Measurements from ENCODE around the gene WRNIP1. TPM values are rescaled to one million over a fixed set of nuclear protein-coding genes. Genes with fewer than 3 reads are reported as not detected.

Gene WRNIP1
- total and polyA plus RNA-seq, 9 of the 15 experiments (the other 6 are each of a cell fraction or from before 2014, with no cell fraction given) = 13.2 to 63.6 (median 48.6) TPM

GRCh38 chr6:2812695-2813094 is 47.5 kb downstream of the WRNIP1 start:
- CTCF ChIA-PET (ENCODE audit: low intra/inter-chr PET ratio) = no interaction called here
- TF ChIP-seq TAF1 (IDR thresholded peaks at IDR 0.05; ENCODE audit: control insufficient read depth, extremely low read depth, insufficient read depth, low read length, severe bottlenecking) (no peak), PCBP2 (IDR thresholded peaks at IDR 0.05; ENCODE audit: low read depth, low read length, poor library complexity, severe bottlenecking) (peak; percentile 36)
- Histone ChIP-seq H3K4me1 (replicated peaks in 1 of 2; ENCODE audit: control insufficient read depth in 2 of 2, insufficient read depth in 2 of 2, low read length in 2 of 2) (no peaks in the 10 kb centered on the region; a peak in 1 of 5 replicates), H3K27ac (ENCODE audit: extremely low read depth, low read depth, low read length) (no peak overlapping the region), H3K4me3 (no peak overlapping the region), H3K9ac (ENCODE audit: insufficient read depth in 1 of 2, low read depth in 2 of 2, low read length in 2 of 2) (no peak overlapping the region), H3K4me2 (ENCODE audit: insufficient read depth, low read length) (no peak overlapping the region), H3K9me3 (replicated peaks; ENCODE audit: control insufficient read depth, insufficient read depth, low read depth, low read length) (peaks cover 7% of the 10 kb centered on the region), H4K20me1 (replicated peaks; ENCODE audit: control insufficient read depth, insufficient read depth, low read length) (no peaks in the 10 kb centered on the region), H2AFZ (ENCODE audit: low read depth, low read length) (no peak overlapping the region), H3K27me3 (ENCODE audit: control insufficient read depth in 2 of 2, insufficient read depth in 2 of 2, low read length in 2 of 2) (no peaks in the 10 kb centered on the region), H3K36me3 (ENCODE audit: control insufficient read depth, insufficient read depth, low read length) (no peaks in the 10 kb centered on the region), H3K9me1 (ENCODE audit: control insufficient read depth, insufficient read depth, low read length) (no peaks in the 10 kb centered on the region), H3K79me2 (ENCODE audit: control insufficient read depth, insufficient read depth, low read length) (no peaks in the 10 kb centered on the region)
- ATAC-seq (no peak), FAIRE-seq (no peak), DNase-seq (ENCODE audit: extremely low read depth in 1 of 4, low spot score in 3 of 4) (no peak)
- POLR2A ChIA-PET = no interaction called here
- intact Hi-C loops (cut with micrococcal nuclease) (no loop called here), in situ Hi-C loops (cut with MboI) (no loop called here)
- BruUV-seq (replicated peaks) = no TSS peak
- 48% methylated on average over 3 of the region's 3 CpGs for WGBS (ENCODE audit: insufficient coverage, low coverage, missing lambda C conversion rate)

- FAIRE-seq = no peak
- ChIA-PET POLR2A (no interaction called here), CTCF (ENCODE audit: low intra/inter-chr PET ratio) (no interaction called here)
- Histone ChIP-seq H3K27ac (ENCODE audit: extremely low read depth, low read depth, low read length) (no peak overlapping the region), H2AFZ (ENCODE audit: low read depth, low read length) (no peak overlapping the region), H3K36me3 (ENCODE audit: control insufficient read depth, insufficient read depth, low read length) (no peaks in the 10 kb centered on the region), H3K9me1 (ENCODE audit: control insufficient read depth, insufficient read depth, low read length) (no peaks in the 10 kb centered on the region), H3K79me2 (ENCODE audit: control insufficient read depth, insufficient read depth, low read length) (no peaks in the 10 kb centered on the region), H3K4me3 (no peak overlapping the region), H3K27me3 (ENCODE audit: control insufficient read depth in 2 of 2, insufficient read depth in 2 of 2, low read length in 2 of 2) (no peaks in the 10 kb centered on the region), H3K4me2 (ENCODE audit: insufficient read depth, low read length) (no peak overlapping the region), H3K9ac (ENCODE audit: insufficient read depth in 1 of 2, low read depth in 2 of 2, low read length in 2 of 2) (no peak overlapping the region), H4K20me1 (replicated peaks; ENCODE audit: control insufficient read depth, insufficient read depth, low read length) (no peaks in the 10 kb centered on the region), H3K9me3 (replicated peaks; ENCODE audit: control insufficient read depth, insufficient read depth, low read depth, low read length) (peaks cover 7% of the 10 kb centered on the region), H3K4me1 (replicated peaks in 1 of 2; ENCODE audit: control insufficient read depth in 2 of 2, insufficient read depth in 2 of 2, low read length in 2 of 2) (no peaks in the 10 kb centered on the region)
- in situ Hi-C loops (cut with MboI) = no loop called here
- BruUV-seq (replicated peaks) = no TSS peak
- DNase-seq (ENCODE audit: extremely low read depth in 1 of 4, low spot score in 3 of 4) = no peak
- ATAC-seq = no peak
- intact Hi-C loops (cut with micrococcal nuclease) = no loop called here
- TF ChIP-seq E2F5 (CRISPR knock-in tag; IDR thresholded peaks at IDR 0.05) (no peak), ZHX1 (conservative IDR thresholded peaks at IDR 0.05; ENCODE audit: low read length) (no peak), ASH1L (IDR thresholded peaks at IDR 0.05; ENCODE audit: borderline replicate concordance, low read depth, partially characterized antibody) (no peak), KDM1A (IDR thresholded peaks at IDR 0.05) (peak in 1 of 2 experiments; percentile 36; a peak in 1 of 4 replicates), ATF1 (CRISPR knock-in tag; IDR thresholded peaks at IDR 0.05) (no peak), ATF1 (tag; IDR thresholded peaks at IDR 0.05) (no peak), BCLAF1 (IDR thresholded peaks at IDR 0.05; ENCODE audit: borderline replicate concordance in 1 of 2, control insufficient read depth in 1 of 2, low read depth in 2 of 2, low read length in 1 of 2) (no peak), XRCC3 (IDR thresholded peaks at IDR 0.05) (peak; percentile 66; the same call in 1 of the 2 replicates)
Observed at GRCh38 chr6:2816158-2816557, 51.0 kb downstream of the WRNIP1 start.
